Esophagus squamous epithelium (tissue), 4 donors: ENCODE results near the gene PEX26.

ENCODE experiments used
- CTCF ChIP-seq, 6 experiments: fragments of 450-650 bp in 4 of 6; fragments of 200-600 bp in 2 of 6; sonication (generic) in 2 of 6; IDR thresholded peaks; one replicate each; pipeline ENCODE4 v1.5.1; 2016 to 2019; ENCODE audit warnings: antibody characterized with exemption in 6 of 6, mild to moderate bottlenecking in 4 of 6, moderate library complexity in 4 of 6
- POLR2A ChIP-seq, 4 donors: fragments of 450-650 bp; IDR thresholded peaks; one replicate each; pipeline ENCODE4 v1.6.1; 2017; ENCODE audit warnings: antibody characterized with exemption in 4 of 4, mild to moderate bottlenecking in 4 of 4, moderate library complexity in 3 of 4

GRCh38 chr22:18114976-18115652, 37.3 kb downstream of the PEX26 start:
- TF ChIP-seq POLR2A (IDR thresholded peaks at IDR 0.05) (no peak), CTCF (IDR thresholded peaks at IDR 0.05) (no peak)
